OCI-LY1 (cell line): Measurements from ENCODE around the gene MYH4.

Experiments used
- CTCF ChIP-seq: fragments of 200-600 bp; sonication (generic), shearing (Covaris generic); IDR thresholded peaks from 2 replicates; pipeline ENCODE4 v1.5.1; 2017; ENCODE audit warnings: mild to moderate bottlenecking, antibody characterized with exemption, low read length, moderate library complexity, mixed read lengths
- EZH2 ChIP-seq: fragments of 200-600 bp; sonication (generic), shearing (Covaris generic); IDR thresholded peaks from 2 replicates; pipeline ENCODE4 v1.8.0; 2017; ENCODE audit warnings: borderline replicate concordance, mixed run types, mild to moderate bottlenecking, antibody characterized with exemption, low read length, moderate library complexity, mixed read lengths

- TF ChIP-seq CTCF (no peak), EZH2 (no peak)
Observed at GRCh38 chr17:10518271-10519037, 49.1 kb upstream of the MYH4 start, which contains the start of gene MYH1.
